ENCODE results near the gene C2orf72. TPM values are rescaled to one million over a fixed set of nuclear protein-coding genes. Genes with fewer than 3 reads are reported as not detected.
"Not testable (repeated sequence)": the region's sequence is repeated elsewhere in the genome, so short reads cannot be mapped to it uniquely, and the experiment has no call there.

C2orf72 gene
- total and polyA plus RNA-seq, 10 of the 15 experiments (the other 5 are each of a cell fraction or from before 2014, with no cell fraction given) = under 0.01 to 0.29 (median 0.10) TPM; not detected in 6

DNA sequence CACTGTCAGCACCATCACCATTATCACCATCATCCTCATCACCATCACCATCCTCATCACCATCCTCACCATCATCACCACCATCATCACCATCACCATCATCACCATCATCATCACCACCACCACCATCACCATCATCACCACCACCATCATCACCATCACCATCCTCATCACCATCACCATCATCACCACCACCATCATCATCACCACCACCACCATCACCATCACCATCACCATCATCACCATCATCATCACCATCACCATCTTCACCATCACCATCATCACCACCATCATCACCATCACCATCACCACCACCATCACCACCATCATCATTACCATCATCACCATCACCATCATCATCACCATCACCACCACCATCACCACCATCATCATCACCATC, 32.4 kb upstream of the C2orf72 start:
- POLR2A ChIA-PET = interaction anchor here (0.6 kb wide), 1 partner anchor 10 kb away, joined by 5 read pairs; no protein-coding TSS in a partner anchor
- in situ Hi-C loops (cut with MboI); CTCF ChIA-PET; H3K4me3 ChIP-seq; H3K9me3 ChIP-seq (replicated peaks; ENCODE audit: control insufficient read depth, insufficient read depth, low read length); H3K27ac ChIP-seq (ENCODE audit: control insufficient read depth, insufficient read depth); intact Hi-C loops (cut with micrococcal nuclease; ENCODE audit: unreplicated experiment); ATAC-seq; BruUV-seq (replicated peaks); FAIRE-seq; H3K4me1 ChIP-seq (ENCODE audit: control insufficient read depth, insufficient read depth, low read length); DNase-seq (ENCODE audit: low read depth, low spot score); H3K4me2 ChIP-seq (ENCODE audit: control insufficient read depth, insufficient read depth); H3K27me3 ChIP-seq (replicated peaks in 1 of 2; ENCODE audit: control insufficient read depth in 2 of 2, insufficient read depth in 2 of 2, low read length in 1 of 2); H2AFZ ChIP-seq (ENCODE audit: control insufficient read depth, low read depth, low read length); H3K9ac ChIP-seq (ENCODE audit: control insufficient read depth, insufficient read depth, low read length); RAD21 ChIA-PET (ENCODE audit: unreplicated experiment); SMC1A ChIA-PET (ENCODE audit: uncharacterized antibody, unreplicated experiment); H3K36me3 ChIP-seq (ENCODE audit: control insufficient read depth in 2 of 2, insufficient read depth in 2 of 2, low read length in 1 of 2); H3K79me2 ChIP-seq (ENCODE audit: control insufficient read depth, insufficient read depth, low read length); H4K20me1 ChIP-seq (ENCODE audit: control insufficient read depth, insufficient read depth): not testable (repeated sequence)

DNA sequence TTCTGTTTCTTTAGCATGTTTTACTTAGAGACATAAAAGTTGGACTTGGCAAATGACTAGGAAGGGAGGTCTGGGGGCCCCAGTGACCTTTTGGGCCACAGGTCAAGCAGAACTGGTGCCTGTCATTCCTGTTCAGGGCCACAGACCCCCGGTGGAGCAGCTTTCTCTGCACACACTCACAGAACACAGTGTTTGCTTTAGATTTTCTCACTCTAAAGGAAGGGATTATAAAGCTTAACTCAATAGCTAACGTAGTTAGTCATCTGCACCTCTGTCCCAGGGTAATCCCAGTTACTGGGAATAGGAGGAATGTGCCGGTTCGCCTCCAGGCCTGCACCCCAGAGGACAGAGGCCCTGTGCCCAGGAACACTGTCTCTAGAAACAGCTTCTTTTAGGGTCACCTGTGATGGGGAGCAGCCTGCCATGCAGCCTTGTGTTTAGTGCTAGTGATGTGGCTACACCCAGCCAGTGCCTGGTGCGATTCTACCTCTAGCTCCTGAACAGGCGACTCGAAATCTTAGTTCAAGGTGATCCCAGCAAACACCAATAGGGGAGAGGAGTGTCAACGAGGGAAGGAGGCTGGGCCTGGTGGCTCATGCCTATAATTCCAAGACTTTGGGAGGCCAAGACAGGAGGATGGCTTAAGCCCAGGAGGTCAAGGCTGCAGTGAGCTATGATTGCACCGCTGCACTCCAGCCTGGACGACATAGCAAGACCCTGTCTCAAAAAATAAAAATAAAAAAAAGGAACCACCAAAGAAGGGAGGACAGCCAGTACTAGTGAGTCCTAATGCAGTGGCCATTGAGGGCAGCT, 29.8 kb upstream of the C2orf72 start:
- Histone ChIP-seq H3K36me3 (ENCODE audit: control insufficient read depth in 2 of 2, insufficient read depth in 2 of 2, low read length in 1 of 2) (no peaks in the 10 kb centered on the region), H3K27ac (ENCODE audit: control insufficient read depth, insufficient read depth) (no peak overlapping the region), H2AFZ (ENCODE audit: control insufficient read depth, low read depth, low read length) (no peak overlapping the region), H3K79me2 (ENCODE audit: control insufficient read depth, insufficient read depth, low read length) (no peaks in the 10 kb centered on the region), H3K4me3 (no peak overlapping the region), H3K4me1 (ENCODE audit: control insufficient read depth, insufficient read depth, low read length) (no peaks in the 10 kb centered on the region), H3K9me3 (replicated peaks; ENCODE audit: control insufficient read depth, insufficient read depth, low read length) (no peaks in the 10 kb centered on the region; the same call in 2 of the 3 replicates), H3K4me2 (ENCODE audit: control insufficient read depth, insufficient read depth) (no peak overlapping the region), H4K20me1 (ENCODE audit: control insufficient read depth, insufficient read depth) (no peaks in the 10 kb centered on the region), H3K27me3 (replicated peaks in 1 of 2; ENCODE audit: control insufficient read depth in 2 of 2, insufficient read depth in 2 of 2, low read length in 1 of 2) (peaks cover 0 to 3% of the 10 kb centered on the region in 2 experiments; a peak in 2 of 4 replicates), H3K9ac (ENCODE audit: control insufficient read depth, insufficient read depth, low read length) (no peak overlapping the region)
- RAD21 ChIA-PET (ENCODE audit: unreplicated experiment) = no interaction called here
- WGBS (ENCODE audit: insufficient coverage, insufficient replicate concordance, low lambda C conversion rate, missing lambda C conversion rate) = 42% methylated on average over 10 of the region's 10 CpGs
- CTCF ChIA-PET = interaction anchor here (0.7 to 1.4 kb wide), 4 partner anchors 20 to 184 kb away, joined by 3 to 4 read pairs (median 4); no protein-coding TSS in a partner anchor
- DNase-seq (ENCODE audit: low read depth, low spot score) (no peak), ATAC-seq (no peak), FAIRE-seq (no peak)
- POLR2A ChIA-PET = no interaction called here
- SMC1A ChIA-PET (ENCODE audit: uncharacterized antibody, unreplicated experiment) = interaction anchor here (1.0 to 1.6 kb wide), 2 partner anchors 8 to 14 kb away, joined by 3 to 4 read pairs; no protein-coding TSS in a partner anchor
- in situ Hi-C loops (cut with MboI) (no loop called here), intact Hi-C loops (cut with micrococcal nuclease; ENCODE audit: unreplicated experiment) (no loop called here)
- no TSS peak for BruUV-seq (replicated peaks)
- no peak for TF ChIP-seq USF2 (IDR thresholded peaks at IDR 0.05; ENCODE audit: borderline replicate concordance, low read depth, low read length)
- no peak for TF ChIP-seq SMARCA5 (IDR thresholded peaks at IDR 0.05)
- TF ChIP-seq, protein P1, sequence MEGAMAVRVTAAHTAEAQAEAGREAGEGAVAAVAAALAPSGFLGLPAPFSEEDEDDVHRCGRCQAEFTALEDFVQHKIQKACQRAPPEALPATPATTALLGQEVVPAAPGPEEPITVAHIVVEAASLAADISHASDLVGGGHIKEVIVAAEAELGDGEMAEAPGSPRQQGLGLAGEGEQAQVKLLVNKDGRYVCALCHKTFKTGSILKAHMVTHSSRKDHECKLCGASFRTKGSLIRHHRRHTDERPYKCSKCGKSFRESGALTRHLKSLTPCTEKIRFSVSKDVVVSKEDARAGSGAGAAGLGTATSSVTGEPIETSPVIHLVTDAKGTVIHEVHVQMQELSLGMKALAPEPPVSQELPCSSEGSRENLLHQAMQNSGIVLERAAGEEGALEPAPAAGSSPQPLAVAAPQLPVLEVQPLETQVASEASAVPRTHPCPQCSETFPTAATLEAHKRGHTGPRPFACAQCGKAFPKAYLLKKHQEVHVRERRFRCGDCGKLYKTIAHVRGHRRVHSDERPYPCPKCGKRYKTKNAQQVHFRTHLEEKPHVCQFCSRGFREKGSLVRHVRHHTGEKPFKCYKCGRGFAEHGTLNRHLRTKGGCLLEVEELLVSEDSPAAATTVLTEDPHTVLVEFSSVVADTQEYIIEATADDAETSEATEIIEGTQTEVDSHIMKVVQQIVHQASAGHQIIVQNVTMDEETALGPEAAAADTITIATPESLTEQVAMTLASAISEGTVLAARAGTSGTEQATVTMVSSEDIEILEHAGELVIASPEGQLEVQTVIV (IDR thresholded peaks at IDR 0.05; ENCODE audit: borderline replicate concordance, partially characterized antibody) = no peak
- TF ChIP-seq RCOR1 (conservative IDR thresholded peaks at IDR 0.05; ENCODE audit: low read depth, low read length) = no peak
- TF ChIP-seq MXI1 (IDR thresholded peaks at IDR 0.05; ENCODE audit: low read depth, low read length) = no peak
- TF ChIP-seq, protein P2, sequence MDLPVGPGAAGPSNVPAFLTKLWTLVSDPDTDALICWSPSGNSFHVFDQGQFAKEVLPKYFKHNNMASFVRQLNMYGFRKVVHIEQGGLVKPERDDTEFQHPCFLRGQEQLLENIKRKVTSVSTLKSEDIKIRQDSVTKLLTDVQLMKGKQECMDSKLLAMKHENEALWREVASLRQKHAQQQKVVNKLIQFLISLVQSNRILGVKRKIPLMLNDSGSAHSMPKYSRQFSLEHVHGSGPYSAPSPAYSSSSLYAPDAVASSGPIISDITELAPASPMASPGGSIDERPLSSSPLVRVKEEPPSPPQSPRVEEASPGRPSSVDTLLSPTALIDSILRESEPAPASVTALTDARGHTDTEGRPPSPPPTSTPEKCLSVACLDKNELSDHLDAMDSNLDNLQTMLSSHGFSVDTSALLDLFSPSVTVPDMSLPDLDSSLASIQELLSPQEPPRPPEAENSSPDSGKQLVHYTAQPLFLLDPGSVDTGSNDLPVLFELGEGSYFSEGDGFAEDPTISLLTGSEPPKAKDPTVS (IDR thresholded peaks at IDR 0.05; ENCODE audit: low read depth, low read length) = no peak
- TF ChIP-seq JUNB (IDR thresholded peaks at IDR 0.05) = no peak
- TF ChIP-seq PBX3 (IDR thresholded peaks at IDR 0.05; ENCODE audit: insufficient replicate concordance, low read depth, low read length) = no peak
- no peak for TF ChIP-seq EP300 (IDR thresholded peaks at IDR 0.05; ENCODE audit: borderline replicate concordance in 1 of 2, control insufficient read depth in 1 of 2, low read depth in 2 of 2, low read length in 2 of 2)

All from GM12878 (cell line).